Mucosa of rectum (tissue), 2 donors: ENCODE results near the gene RCC2.
"Not testable (repeated sequence)": the region's sequence is repeated elsewhere in the genome, so short reads cannot be mapped to it uniquely, and the experiment has no call there.

Experiments used
- H3K27ac ChIP-seq, 2 donors: one replicate each; pipeline ENCODE4 v1.7.0; 2013; ENCODE audit warnings: inconsistent platforms in 2 of 2, low read depth in 2 of 2, low read length in 2 of 2
- H3K27me3 ChIP-seq, 2 donors: one replicate each; pipeline ENCODE4 v1.7.0; 2013; ENCODE audit warnings: low read length in 2 of 2; ENCODE audit not compliant: control insufficient read depth in 2 of 2, insufficient read depth in 2 of 2
- H3K36me3 ChIP-seq, 2 donors: one replicate each; pipeline ENCODE4 v1.7.0; 2013; ENCODE audit warnings: low read length in 2 of 2; ENCODE audit not compliant: control insufficient read depth in 2 of 2, insufficient read depth in 2 of 2
- H3K4me1 ChIP-seq, 2 donors: one replicate each; pipeline ENCODE4 v1.7.0; 2013; ENCODE audit warnings: low read length in 2 of 2, mild to moderate bottlenecking in 1 of 2; ENCODE audit not compliant: control insufficient read depth in 2 of 2, insufficient read depth in 2 of 2
- H3K4me3 ChIP-seq, 2 donors: one replicate each; pipeline ENCODE4 v1.7.0; 2013; ENCODE audit warnings: low read length in 2 of 2
- H3K9ac ChIP-seq, 2 donors: one replicate each; pipeline ENCODE4 v1.7.0; 2013; ENCODE audit warnings: low read length in 2 of 2, low read depth in 1 of 2, mild to moderate bottlenecking in 1 of 2
- H3K9me3 ChIP-seq, 2 donors: one replicate each; pipeline ENCODE4 v1.7.0; 2013; ENCODE audit warnings: low read length in 2 of 2; ENCODE audit not compliant: control insufficient read depth in 2 of 2
- donor health status: healthy.
- donor health status: Normal muscosa, but diverticular disease.

RCC2 gene

DNA sequence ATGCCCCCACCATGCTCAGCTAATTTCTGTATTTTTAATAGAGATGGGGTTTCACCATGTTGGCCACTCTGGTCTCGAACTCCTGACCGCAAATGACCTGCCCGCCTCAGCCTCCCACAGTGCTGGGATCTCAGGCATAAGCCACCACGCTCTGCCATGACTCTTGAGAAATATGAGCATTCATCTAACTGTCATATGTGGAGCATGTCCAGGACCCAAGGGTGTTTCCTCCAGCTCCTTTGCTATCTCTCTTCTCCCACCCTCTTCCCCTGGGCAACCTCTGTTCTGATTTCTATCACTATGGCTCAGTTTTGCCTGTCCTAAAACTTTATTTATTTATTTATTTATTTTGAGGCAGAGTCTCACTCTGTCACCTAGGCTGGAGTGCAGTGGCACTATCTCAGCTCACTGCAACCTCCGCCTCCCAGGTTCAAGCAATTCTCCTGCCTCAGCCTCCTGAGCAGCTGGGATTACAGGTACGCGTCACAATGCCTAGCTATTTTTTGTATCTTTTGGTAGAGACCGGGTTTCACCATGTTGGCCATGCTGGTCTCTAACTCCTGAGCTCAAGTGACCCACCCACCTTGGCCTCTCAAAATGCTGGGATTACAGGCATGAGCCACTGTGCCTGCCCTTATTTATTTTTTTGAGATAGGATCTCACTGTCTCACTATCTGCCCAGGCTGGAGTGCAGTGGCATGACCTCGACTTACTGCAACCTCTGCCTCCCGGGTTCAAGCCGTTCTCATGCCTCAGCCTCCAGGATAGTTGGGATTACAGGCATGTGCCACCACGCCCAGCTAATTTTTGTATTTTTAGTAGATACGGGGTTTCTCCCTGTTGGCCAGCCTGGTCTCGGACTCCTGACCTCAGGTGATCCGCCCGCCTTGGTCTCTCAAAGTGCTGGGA lies 29.1 kb upstream of the RCC2 start:
- not testable (repeated sequence) for H3K9ac ChIP-seq, H3K27ac ChIP-seq, H3K4me3 ChIP-seq, H3K4me1 ChIP-seq, H3K27me3 ChIP-seq, H3K36me3 ChIP-seq, H3K9me3 ChIP-seq

DNA sequence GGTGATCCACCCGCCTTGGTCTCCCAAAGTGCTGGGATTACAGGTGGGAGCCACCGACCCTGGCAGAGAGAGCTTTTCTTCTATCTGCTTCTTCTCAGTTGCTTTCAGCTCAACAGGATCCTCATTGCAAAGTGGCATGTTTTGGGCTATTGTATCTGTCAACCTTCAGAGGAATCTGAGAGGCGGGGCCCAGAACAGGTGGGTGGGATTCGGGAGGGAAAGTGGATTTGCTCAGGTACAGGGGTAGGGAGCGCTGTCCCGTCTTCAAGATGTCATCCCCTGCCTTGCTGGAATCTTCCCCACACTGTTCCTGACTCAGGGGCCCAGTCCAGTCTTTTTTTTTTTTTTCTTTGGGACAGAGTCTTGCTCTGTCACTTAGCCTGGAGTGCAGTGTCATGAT lies 26.9 kb upstream of the RCC2 start:
- no peaks in the 10 kb centered on the region for H3K4me1 ChIP-seq
- H3K4me3 ChIP-seq, result no peak overlapping the region
- no peak overlapping the region for H3K27ac ChIP-seq
- no peaks in the 10 kb centered on the region for H3K36me3 ChIP-seq
- no peak overlapping the region for H3K9ac ChIP-seq
- no peaks in the 10 kb centered on the region for H3K9me3 ChIP-seq
- no peaks in the 10 kb centered on the region for H3K27me3 ChIP-seq

DNA sequence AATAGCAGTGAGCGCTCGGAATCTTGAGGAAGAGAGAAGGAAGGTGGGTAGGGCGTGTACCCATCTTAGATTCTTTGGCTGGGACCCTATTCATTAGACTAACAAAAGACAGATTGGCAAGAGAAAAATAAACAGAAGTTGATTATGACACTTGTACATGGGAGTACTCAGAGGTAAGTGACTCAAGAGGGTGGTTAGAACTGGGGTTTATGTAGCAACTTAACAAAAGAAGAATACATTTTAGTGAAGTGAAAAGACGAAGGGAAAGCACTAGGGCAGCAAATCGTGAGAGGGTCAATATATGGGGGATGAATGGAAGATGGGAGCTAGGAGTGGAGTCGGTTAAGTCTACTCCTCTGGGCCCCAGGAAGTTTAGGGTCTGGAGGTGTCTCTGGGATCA lies 25.8 kb upstream of the RCC2 start:
- no peak overlapping the region for H3K4me3 ChIP-seq
- H3K27ac ChIP-seq, result no peak overlapping the region
- H3K9me3 ChIP-seq, result no peaks in the 10 kb centered on the region
- H3K36me3 ChIP-seq, result no peaks in the 10 kb centered on the region
- no peak overlapping the region for H3K9ac ChIP-seq
- H3K27me3 ChIP-seq, result peaks cover 4% of the 10 kb centered on the region in 2 donors
- no peaks in the 10 kb centered on the region for H3K4me1 ChIP-seq

GRCh38 chr1:17463991-17464390 lies 24.5 kb upstream of the RCC2 start:
- peaks cover 4 to 7% of the 10 kb centered on the region in 2 donors for H3K27me3 ChIP-seq
- no peaks in the 10 kb centered on the region for H3K36me3 ChIP-seq
- no peaks in the 10 kb centered on the region for H3K4me1 ChIP-seq
- no peak overlapping the region for H3K9ac ChIP-seq
- no peak overlapping the region for H3K4me3 ChIP-seq
- no peak overlapping the region for H3K27ac ChIP-seq
- H3K9me3 ChIP-seq, result no peaks in the 10 kb centered on the region

GRCh38 chr1:17462669-17463068 lies 23.2 kb upstream of the RCC2 start:
- peaks cover 4 to 7% of the 10 kb centered on the region in 2 donors for H3K27me3 ChIP-seq
- H3K9me3 ChIP-seq, result no peaks in the 10 kb centered on the region
- H3K27ac ChIP-seq, result no peak overlapping the region
- no peak overlapping the region for H3K9ac ChIP-seq
- H3K36me3 ChIP-seq, result no peaks in the 10 kb centered on the region
- no peak overlapping the region for H3K4me3 ChIP-seq
- no peaks in the 10 kb centered on the region for H3K4me1 ChIP-seq

DNA sequence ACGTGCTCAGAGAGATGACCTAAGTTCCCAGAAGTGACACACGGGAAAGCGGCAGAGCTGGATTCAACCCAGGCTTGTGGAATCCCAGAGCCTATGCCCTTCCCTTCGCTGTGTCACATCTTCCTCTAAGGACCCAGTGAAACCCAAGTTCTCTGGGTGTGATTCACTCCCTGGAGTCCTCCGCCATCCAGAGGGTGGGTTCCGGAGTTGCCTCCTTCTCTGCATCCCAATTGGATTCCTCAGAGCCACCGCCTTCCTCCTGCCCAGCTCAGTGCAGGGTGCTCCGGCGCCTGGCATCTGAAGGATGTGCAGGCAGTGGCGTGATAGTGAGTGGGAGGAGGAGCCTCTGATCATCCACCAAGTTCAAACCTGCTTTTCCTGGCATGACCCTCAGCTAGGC lies 20.7 kb upstream of the RCC2 start:
- Histone ChIP-seq H3K4me3 (no peak overlapping the region), H3K9me3 (no peaks in the 10 kb centered on the region), H3K9ac (no peak overlapping the region), H3K27ac (no peak overlapping the region), H3K36me3 (no peaks in the 10 kb centered on the region), H3K4me1 (no peaks in the 10 kb centered on the region), H3K27me3 (peaks cover 4 to 7% of the 10 kb centered on the region in 2 donors)

- H3K4me3 ChIP-seq, result no peak overlapping the region
- H3K9me3 ChIP-seq, result no peaks in the 10 kb centered on the region
- H3K4me1 ChIP-seq, result no peaks in the 10 kb centered on the region
- no peaks in the 10 kb centered on the region for H3K36me3 ChIP-seq
- H3K9ac ChIP-seq, result no peak overlapping the region
- H3K27ac ChIP-seq, result no peak overlapping the region
- H3K27me3 ChIP-seq, result peaks cover 4 to 7% of the 10 kb centered on the region in 2 donors
Observed at GRCh38 chr1:17458794-17459193, 19.3 kb upstream of the RCC2 start.

DNA sequence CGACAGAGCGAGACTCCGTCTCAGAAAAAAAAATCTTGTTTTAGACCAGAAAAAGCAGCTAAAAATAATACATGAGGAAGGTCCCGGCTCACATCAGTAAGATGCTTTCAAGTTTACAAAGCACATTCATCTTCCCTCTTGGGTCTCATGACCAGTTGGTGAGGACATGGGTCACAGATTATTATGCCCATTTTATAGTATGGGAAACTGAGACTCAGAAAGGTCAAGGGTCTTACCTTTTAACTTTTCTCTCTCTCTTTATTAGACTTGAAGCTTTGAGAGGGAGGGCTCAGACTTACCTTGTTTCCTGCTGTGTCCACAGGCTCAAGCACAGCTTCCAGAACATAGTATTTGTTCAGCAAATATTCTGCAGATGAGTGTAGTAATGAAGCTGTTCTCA lies 13.2 kb upstream of the RCC2 start:
- no peaks in the 10 kb centered on the region for H3K9me3 ChIP-seq
- no peaks in the 10 kb centered on the region for H3K27me3 ChIP-seq
- H3K27ac ChIP-seq, result no peak overlapping the region
- no peaks in the 10 kb centered on the region for H3K36me3 ChIP-seq
- H3K4me1 ChIP-seq, result no peaks in the 10 kb centered on the region
- H3K9ac ChIP-seq, result no peak overlapping the region
- H3K4me3 ChIP-seq, result no peak overlapping the region

DNA sequence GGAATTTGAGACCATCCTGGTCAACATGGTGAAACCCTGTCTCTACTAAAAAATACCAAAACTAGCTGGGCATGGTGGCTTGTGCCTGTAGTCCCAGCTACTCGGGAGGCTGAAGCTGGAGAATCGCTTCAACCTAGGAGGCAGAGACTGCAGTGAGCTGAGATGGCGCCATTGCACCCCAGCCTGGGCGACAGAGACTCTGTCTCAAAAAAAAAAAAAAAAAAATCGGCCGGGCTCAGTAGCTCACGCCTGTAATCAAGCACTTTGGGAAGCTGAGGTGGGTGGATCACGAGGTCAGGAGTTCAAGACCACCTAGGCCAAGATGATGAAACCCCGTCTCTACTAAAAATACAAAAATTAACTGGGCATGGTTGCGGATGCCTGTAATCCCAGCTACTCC lies 12.7 kb upstream of the RCC2 start:
- not testable (repeated sequence) for H3K27me3 ChIP-seq, H3K4me1 ChIP-seq, H3K4me3 ChIP-seq, H3K9me3 ChIP-seq, H3K36me3 ChIP-seq, H3K27ac ChIP-seq, H3K9ac ChIP-seq

GRCh38 chr1:17451731-17452130 lies 12.3 kb upstream of the RCC2 start:
- Histone ChIP-seq H3K27ac (no peak overlapping the region), H3K9me3 (no peaks in the 10 kb centered on the region), H3K4me1 (no peaks in the 10 kb centered on the region), H3K27me3 (no peaks in the 10 kb centered on the region), H3K36me3 (no peaks in the 10 kb centered on the region), H3K4me3 (no peak overlapping the region), H3K9ac (no peak overlapping the region)
